ENCODE data around the gene DIRAS3.
A peak's percentile ranks its signal among the peaks of the same experiment; 100 is the strongest.

Gene DIRAS3

DNA sequence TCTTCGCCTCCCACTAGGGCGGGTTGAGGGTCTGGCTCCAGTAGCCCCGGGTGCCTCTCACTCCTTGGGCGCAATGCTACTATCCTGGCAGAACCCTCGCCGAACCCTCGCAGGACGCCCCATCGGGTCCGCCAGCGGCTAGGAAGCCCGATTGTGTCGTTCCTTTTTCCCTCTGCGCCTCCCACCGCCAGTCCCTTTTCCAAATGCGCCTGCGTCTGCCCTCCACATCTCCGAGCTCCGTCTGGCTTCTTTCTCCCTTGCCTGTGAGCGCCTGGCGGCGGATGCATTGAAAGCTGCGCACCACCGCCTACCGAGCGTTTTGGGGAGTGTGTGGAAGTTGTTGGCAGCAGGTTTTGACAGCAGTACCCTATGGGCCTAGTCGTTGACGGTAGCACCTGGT is 1.0 kb upstream of the DIRAS3 start:
- H3K27me3 ChIP-seq (ENCODE audit: control insufficient read depth in 1 of 2, insufficient read depth in 1 of 2, low read length in 2 of 2) = peaks cover 0 to 12% of the 10 kb centered on the region in 2 experiments
- 55% methylated on average over 21 of the region's 28 CpGs for WGBS
- H2BK5ac ChIP-seq (ENCODE audit: low read depth, low read length, poor library complexity, severe bottlenecking) = no peak overlapping the region

DNA sequence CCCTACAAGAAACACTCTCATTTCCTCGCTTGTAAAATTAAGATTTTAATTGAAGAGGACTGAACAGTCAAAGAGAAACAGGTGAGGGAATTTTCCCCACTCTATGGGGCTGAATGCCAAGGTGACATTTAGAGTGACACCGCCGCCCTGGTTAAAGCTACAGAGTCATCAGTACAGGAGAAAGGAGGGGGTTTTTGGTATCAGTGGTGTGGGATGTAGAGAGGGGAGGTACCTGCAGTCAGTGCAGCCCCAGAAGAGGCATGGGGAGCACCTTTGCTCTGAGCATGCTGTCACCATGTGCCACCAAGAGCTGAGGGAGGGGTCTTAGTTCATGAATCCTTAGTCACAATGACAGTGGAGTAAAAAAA is 2.8 kb downstream of the DIRAS3 start:
- whole genome bisulfite sequencing = 95% methylated on average over 3 of the region's 3 CpGs
- H3K9ac ChIP-seq (ENCODE audit: low read length) = no peak overlapping the region
- H3K79me1 ChIP-seq (replicated peaks; ENCODE audit: low read length, poor library complexity, severe bottlenecking) = no peaks in the 10 kb centered on the region
- no peak overlapping the region for H2AK5ac ChIP-seq (ENCODE audit: low read length, severe bottlenecking)
- H3K23ac ChIP-seq (ENCODE audit: low read length in 2 of 2) = no peak overlapping the region
- no peaks in the 10 kb centered on the region for H3K9me3 ChIP-seq (ENCODE audit: control insufficient read depth, low read length)
- no peak overlapping the region for H3K4me3 ChIP-seq (ENCODE audit: insufficient read depth in 1 of 2, low read depth in 1 of 2, low read length in 2 of 2)
- H2AFZ ChIP-seq (ENCODE audit: low read depth, low read length) = no peak overlapping the region
- no peak overlapping the region for H4K8ac ChIP-seq (ENCODE audit: low read length)
- H3K4ac ChIP-seq (ENCODE audit: low read depth in 1 of 2, low read length in 2 of 2) = no peak overlapping the region
- H3K27ac ChIP-seq (ENCODE audit: low read length, poor library complexity, severe bottlenecking) = no peak overlapping the region
- H3K27me3 ChIP-seq (ENCODE audit: control insufficient read depth in 1 of 2, insufficient read depth in 1 of 2, low read length in 2 of 2) = peaks cover 0 to 12% of the 10 kb centered on the region in 2 experiments
- H2BK12ac ChIP-seq (ENCODE audit: low read length in 2 of 2) = no peak overlapping the region
- no peak overlapping the region for H3K4me2 ChIP-seq (ENCODE audit: low read length, poor library complexity, severe bottlenecking)
- no peak overlapping the region for H3K14ac ChIP-seq (ENCODE audit: low read length in 2 of 2)
- DNase-seq = no peak
- H3K18ac ChIP-seq (ENCODE audit: low read depth in 1 of 2, low read length in 2 of 2) = no peak overlapping the region
- no peak overlapping the region for H2BK120ac ChIP-seq (ENCODE audit: low read depth, low read length)
- H3K4me1 ChIP-seq (ENCODE audit: control insufficient read depth, insufficient read depth, low read depth, low read length) = peaks cover 7% of the 10 kb centered on the region
- H2BK15ac ChIP-seq (ENCODE audit: low read depth, poor library complexity, severe bottlenecking) = no peak overlapping the region
- no peak overlapping the region for H4K91ac ChIP-seq (ENCODE audit: low read length)
- peaks cover 3 to 6% of the 10 kb centered on the region in 2 experiments for H3K36me3 ChIP-seq (ENCODE audit: control insufficient read depth in 1 of 2, insufficient read depth in 2 of 2, low read depth in 1 of 2, low read length in 2 of 2)
- H2BK5ac ChIP-seq (ENCODE audit: low read depth, low read length, poor library complexity, severe bottlenecking) = no peak overlapping the region

More for the DNA sequence above, 1.0 kb upstream of the DIRAS3 start:
- Histone ChIP-seq H2AFZ (ENCODE audit: low read depth, low read length) (peak overlapping the region; percentile 46), H3K14ac (ENCODE audit: low read length in 2 of 2) (no peak overlapping the region), H3K9me3 (ENCODE audit: control insufficient read depth, low read length) (peaks cover 1% of the 10 kb centered on the region), H3K23ac (ENCODE audit: low read length in 2 of 2) (no peak overlapping the region), H3K4me2 (ENCODE audit: low read length, poor library complexity, severe bottlenecking) (peak overlapping the region; percentile 89), H3K4me1 (ENCODE audit: control insufficient read depth, insufficient read depth, low read depth, low read length) (peaks cover 7% of the 10 kb centered on the region), H2AK5ac (ENCODE audit: low read length, severe bottlenecking) (no peak overlapping the region), H3K4me3 (ENCODE audit: insufficient read depth in 1 of 2, low read depth in 1 of 2, low read length in 2 of 2) (peak overlapping the region; percentile 55 to 80), H3K79me1 (replicated peaks; ENCODE audit: low read length, poor library complexity, severe bottlenecking) (no peaks in the 10 kb centered on the region), H2BK120ac (ENCODE audit: low read depth, low read length) (no peak overlapping the region), H3K4ac (ENCODE audit: low read depth in 1 of 2, low read length in 2 of 2) (no peak overlapping the region), H3K36me3 (ENCODE audit: control insufficient read depth in 1 of 2, insufficient read depth in 2 of 2, low read depth in 1 of 2, low read length in 2 of 2) (peaks cover 1 to 6% of the 10 kb centered on the region in 2 experiments), H2BK15ac (ENCODE audit: low read depth, poor library complexity, severe bottlenecking) (no peak overlapping the region), H3K18ac (ENCODE audit: low read depth in 1 of 2, low read length in 2 of 2) (no peak overlapping the region), H4K91ac (ENCODE audit: low read length) (no peak overlapping the region), H2BK12ac (ENCODE audit: low read length in 2 of 2) (no peak overlapping the region), H3K9ac (ENCODE audit: low read length) (peak overlapping the region; percentile 80), H4K8ac (ENCODE audit: low read length) (no peak overlapping the region), H3K27ac (ENCODE audit: low read length, poor library complexity, severe bottlenecking) (no peak overlapping the region)
- peak; percentile 73 for DNase-seq

DNA sequence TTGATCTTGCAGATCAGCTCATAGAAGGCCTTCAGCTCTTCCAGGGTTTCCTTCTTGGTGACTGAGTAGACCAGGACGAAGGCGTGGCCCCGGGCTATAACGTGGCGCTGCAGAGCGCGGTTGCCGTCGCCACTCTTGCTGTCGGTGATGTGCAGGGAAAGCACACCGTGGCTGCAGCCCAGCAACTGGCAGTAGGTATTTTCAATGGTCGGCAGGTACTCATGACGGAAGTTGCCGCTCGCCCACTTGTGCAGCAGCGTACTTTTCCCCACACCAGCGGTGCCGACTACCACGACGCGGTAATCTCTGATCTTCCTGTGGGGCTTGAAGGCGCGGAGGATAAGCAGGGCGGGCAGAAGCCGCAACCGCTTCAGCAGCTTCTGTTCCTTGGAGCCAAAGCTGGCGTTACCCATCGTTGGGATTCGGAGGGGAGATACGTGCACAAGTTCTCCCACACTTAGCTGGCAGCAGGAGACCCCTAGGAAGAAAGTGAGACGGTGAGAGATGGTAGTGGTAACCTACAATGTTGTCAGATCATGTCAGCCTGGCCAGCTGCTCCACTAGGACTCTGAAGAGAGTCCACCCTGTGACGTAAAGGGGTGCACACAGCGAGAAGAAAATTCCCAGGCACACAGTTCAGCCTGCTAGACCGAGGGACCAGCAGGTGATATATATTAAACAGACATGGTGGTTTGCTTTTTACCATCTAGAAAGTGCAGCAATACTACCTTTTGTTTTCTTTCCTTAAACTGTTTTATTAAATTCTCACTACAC is 3.4 kb downstream of the DIRAS3 start:
- Histone ChIP-seq H2BK120ac (ENCODE audit: low read depth, low read length) (no peak overlapping the region), H3K4me3 (ENCODE audit: insufficient read depth in 1 of 2, low read depth in 1 of 2, low read length in 2 of 2) (no peak overlapping the region), H4K8ac (ENCODE audit: low read length) (no peak overlapping the region), H3K79me1 (replicated peaks; ENCODE audit: low read length, poor library complexity, severe bottlenecking) (no peaks in the 10 kb centered on the region), H4K91ac (ENCODE audit: low read length) (no peak overlapping the region), H2AFZ (ENCODE audit: low read depth, low read length) (no peak overlapping the region), H3K4ac (ENCODE audit: low read depth in 1 of 2, low read length in 2 of 2) (no peak overlapping the region), H3K18ac (ENCODE audit: low read depth in 1 of 2, low read length in 2 of 2) (no peak overlapping the region), H3K9me3 (ENCODE audit: control insufficient read depth, low read length) (no peaks in the 10 kb centered on the region), H3K4me1 (ENCODE audit: control insufficient read depth, insufficient read depth, low read depth, low read length) (peaks cover 7% of the 10 kb centered on the region), H3K14ac (ENCODE audit: low read length in 2 of 2) (no peak overlapping the region), H3K27ac (ENCODE audit: low read length, poor library complexity, severe bottlenecking) (no peak overlapping the region), H3K9ac (ENCODE audit: low read length) (no peak overlapping the region), H3K27me3 (ENCODE audit: control insufficient read depth in 1 of 2, insufficient read depth in 1 of 2, low read length in 2 of 2) (peaks cover 0 to 12% of the 10 kb centered on the region in 2 experiments), H2BK12ac (ENCODE audit: low read length in 2 of 2) (no peak overlapping the region), H2AK5ac (ENCODE audit: low read length, severe bottlenecking) (no peak overlapping the region), H2BK15ac (ENCODE audit: low read depth, poor library complexity, severe bottlenecking) (no peak overlapping the region), H3K4me2 (ENCODE audit: low read length, poor library complexity, severe bottlenecking) (no peak overlapping the region), H3K36me3 (ENCODE audit: control insufficient read depth in 1 of 2, insufficient read depth in 2 of 2, low read depth in 1 of 2, low read length in 2 of 2) (peaks cover 3 to 6% of the 10 kb centered on the region in 2 experiments), H3K23ac (ENCODE audit: low read length in 2 of 2) (no peak overlapping the region), H2BK5ac (ENCODE audit: low read depth, low read length, poor library complexity, severe bottlenecking) (no peak overlapping the region)
- WGBS = 94% methylated on average over 34 of the region's 34 CpGs
- DNase-seq = no peak

DNA sequence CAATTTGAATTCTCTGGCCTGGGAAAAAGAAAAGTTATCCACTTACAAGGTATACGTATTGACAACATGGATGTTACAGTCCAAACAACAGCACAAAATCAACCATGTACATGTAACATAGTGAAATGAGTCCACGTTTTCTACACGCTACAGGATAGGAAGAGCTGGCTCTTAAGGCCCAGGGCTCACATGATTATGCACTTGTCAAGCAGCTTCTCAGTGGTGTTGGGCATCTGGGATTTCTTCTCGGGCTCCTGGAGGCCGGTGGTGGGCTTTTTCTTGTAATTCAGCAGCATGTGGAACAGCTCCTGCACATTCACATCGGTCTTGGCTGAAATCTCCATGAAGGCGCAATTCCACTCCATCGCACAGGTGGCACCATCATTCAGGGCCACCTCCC is 4.0 kb downstream of the DIRAS3 start:
- Histone ChIP-seq H3K23ac (ENCODE audit: low read length in 2 of 2) (no peak overlapping the region), H2BK120ac (ENCODE audit: low read depth, low read length) (no peak overlapping the region), H3K79me1 (replicated peaks; ENCODE audit: low read length, poor library complexity, severe bottlenecking) (no peaks in the 10 kb centered on the region), H3K18ac (ENCODE audit: low read depth in 1 of 2, low read length in 2 of 2) (no peak overlapping the region), H3K4me3 (ENCODE audit: insufficient read depth in 1 of 2, low read depth in 1 of 2, low read length in 2 of 2) (no peak overlapping the region), H3K27me3 (ENCODE audit: control insufficient read depth in 1 of 2, insufficient read depth in 1 of 2, low read length in 2 of 2) (peaks cover 0 to 12% of the 10 kb centered on the region in 2 experiments), H3K9ac (ENCODE audit: low read length) (no peak overlapping the region), H3K4me2 (ENCODE audit: low read length, poor library complexity, severe bottlenecking) (no peak overlapping the region), H2BK12ac (ENCODE audit: low read length in 2 of 2) (no peak overlapping the region), H4K91ac (ENCODE audit: low read length) (no peak overlapping the region), H2BK15ac (ENCODE audit: low read depth, poor library complexity, severe bottlenecking) (no peak overlapping the region), H3K36me3 (ENCODE audit: control insufficient read depth in 1 of 2, insufficient read depth in 2 of 2, low read depth in 1 of 2, low read length in 2 of 2) (peaks cover 3 to 6% of the 10 kb centered on the region in 2 experiments), H3K4ac (ENCODE audit: low read depth in 1 of 2, low read length in 2 of 2) (no peak overlapping the region), H3K9me3 (ENCODE audit: control insufficient read depth, low read length) (no peaks in the 10 kb centered on the region), H2AK5ac (ENCODE audit: low read length, severe bottlenecking) (no peak overlapping the region), H3K4me1 (ENCODE audit: control insufficient read depth, insufficient read depth, low read depth, low read length) (peaks cover 3% of the 10 kb centered on the region), H3K27ac (ENCODE audit: low read length, poor library complexity, severe bottlenecking) (no peak overlapping the region), H4K8ac (ENCODE audit: low read length) (no peak overlapping the region), H2AFZ (ENCODE audit: low read depth, low read length) (no peak overlapping the region), H3K14ac (ENCODE audit: low read length in 2 of 2) (no peak overlapping the region), H2BK5ac (ENCODE audit: low read depth, low read length, poor library complexity, severe bottlenecking) (no peak overlapping the region)
- 97% methylated on average over 8 of the region's 8 CpGs for WGBS
- no peak for DNase-seq
